Measurements from ENCODE around the gene ITPKB.

GRCh38 chr1:226748306-226748705 lies 9.2 kb upstream of the ITPKB start:
- TF ChIP-seq BRCA1 (CRISPR knock-in tag; IDR thresholded peaks at IDR 0.05), result no peak
- TF ChIP-seq CTCF (CRISPR knock-in tag; IDR thresholded peaks at IDR 0.05), result no peak
- TF ChIP-seq HOMEZ (CRISPR knock-in tag; IDR thresholded peaks at IDR 0.05; ENCODE audit: low read depth), result no peak
